HepG2 (cell line): Measurements from ENCODE around the gene BABAM1. TPM values are rescaled to one million over a fixed set of nuclear protein-coding genes. Genes with fewer than 3 reads are reported as not detected.

Experiments
- ATRX ChIP-seq: sonication (generic); formaldehyde crosslinking; IDR thresholded peaks from 2 replicates; pipeline ENCODE4 v1.4.0; 2020; ENCODE audit warnings: missing genetic modification reagents, borderline replicate concordance
- BRCA1 ChIP-seq: sonication (generic); formaldehyde crosslinking; IDR thresholded peaks from 2 replicates; pipeline ENCODE4 v1.4.0; 2020; ENCODE audit warnings: missing genetic modification reagents
- CAMTA2 ChIP-seq: sonication (generic); formaldehyde crosslinking; IDR thresholded peaks from 2 replicates; pipeline ENCODE4 v1.4.0; 2020; ENCODE audit warnings: mild to moderate bottlenecking, missing genetic modification reagents, borderline replicate concordance
- CEBPG ChIP-seq: IDR thresholded peaks from 2 replicates; pipeline ENCODE4 v1.6.1; 2016
- FIP1L1 ChIP-seq: fragments of 200-400 bp; formaldehyde crosslinking; IDR thresholded peaks from 2 replicates; pipeline ENCODE4 v1.6.1; 2018; ENCODE audit warnings: low read depth, mild to moderate bottlenecking, low read length, moderate library complexity, borderline replicate concordance; ENCODE audit not compliant: insufficient read depth
- HNRNPUL1 ChIP-seq: fragments of 200-400 bp; formaldehyde crosslinking; IDR thresholded peaks from 2 replicates; pipeline ENCODE4 v1.6.1; 2017; ENCODE audit warnings: low read depth, mild to moderate bottlenecking, low read length, moderate library complexity
- MIER3 ChIP-seq: IDR thresholded peaks from 2 replicates; pipeline ENCODE4 v1.6.1; 2016; ENCODE audit warnings: missing compliant biosample characterization, borderline replicate concordance
- SNAPC4 ChIP-seq: sonication (generic); formaldehyde crosslinking; IDR thresholded peaks from 2 replicates; pipeline ENCODE4 v1.4.0; 2020; ENCODE audit warnings: mild to moderate bottlenecking, missing genetic modification reagents
- SSRP1 ChIP-seq: IDR thresholded peaks from 2 replicates; pipeline ENCODE4 v1.6.1; 2016; ENCODE audit warnings: control low read depth
- SUZ12 ChIP-seq: fragments of 150-350 bp; IDR thresholded peaks from 2 replicates; pipeline ENCODE4 v1.6.1; 2014; ENCODE audit warnings: low read depth, low read length
- ZBTB46 ChIP-seq: sonication (generic); formaldehyde crosslinking; IDR thresholded peaks from 2 replicates; pipeline ENCODE4 v1.4.0; 2020; ENCODE audit warnings: mild to moderate bottlenecking, missing genetic modification reagents, borderline replicate concordance
- ZBTB8A ChIP-seq: sonication (generic); formaldehyde crosslinking; IDR thresholded peaks from 2 replicates; pipeline ENCODE4 v1.4.0; 2020; ENCODE audit warnings: mild to moderate bottlenecking, low read depth, missing genetic modification reagents, borderline replicate concordance
- ZEB1 ChIP-seq: IDR thresholded peaks from 2 replicates; pipeline ENCODE4 v1.6.1; 2012; ENCODE audit warnings: mild to moderate bottlenecking, low read depth, inconsistent platforms; ENCODE audit not compliant: insufficient replicate concordance
- ZNF143 ChIP-seq: sonication (generic); formaldehyde crosslinking; IDR thresholded peaks from 2 replicates; pipeline ENCODE4 v1.4.0; 2020; ENCODE audit warnings: missing genetic modification reagents
- ZNF160 ChIP-seq: sonication (generic); formaldehyde crosslinking; IDR thresholded peaks from 2 replicates; pipeline ENCODE4 v1.8.0; 2022; ENCODE audit warnings: mild to moderate bottlenecking, inconsistent platforms, missing genetic modification reagents
- ZNF773 ChIP-seq: sonication (generic); formaldehyde crosslinking; IDR thresholded peaks from 2 replicates; pipeline ENCODE4 v1.4.0; 2020; ENCODE audit warnings: missing genetic modification reagents, borderline replicate concordance
- ZNF800 ChIP-seq: sonication (generic); formaldehyde crosslinking; IDR thresholded peaks from 2 replicates; pipeline ENCODE4 v1.4.0; 2020; ENCODE audit warnings: missing genetic modification reagents
- polyA plus RNA-seq, 8 experiments: library from polyadenylated mRNA; depleted of rRNA in 3 of 8; stranded (reverse) in 7 of 8; unstranded in 1 of 8; fragments of >200 nt; fragmentation: Illumina TruSeq in 4 of 8; extraction: Trizol in 4 of 8; gene quantifications; 2 replicates each; pipeline versions ENCODE4 v1.2.1 to v1.2.3, GENCODE V29; 2011 to 2016; ENCODE audit warnings: low read depth in 4 of 8, missing spikeins in 1 of 8, mixed read lengths in 1 of 8; ENCODE audit not compliant: insufficient read depth in 1 of 8
- total RNA-seq, 5 experiments: library from RNA; depleted of rRNA; stranded (reverse); fragments of >200 nt; fragmentation: Illumina TruSeq; extraction: Trizol; gene quantifications; 2 replicates each; pipeline ENCODE4 v1.2.3, GENCODE V29; 2016; ENCODE audit warnings: low read depth in 1 of 5
- TF ChIP-seq, protein P1 (sequence below): sonication (generic); formaldehyde crosslinking; IDR thresholded peaks from 2 replicates; pipeline ENCODE4 v1.9.0; 2022; ENCODE audit warnings: missing genetic modification reagents, mild to moderate bottlenecking, borderline replicate concordance

The BABAM1 gene
- total and polyA plus RNA-seq, 2 of the 13 experiments (the other 11 are each of a cell fraction or from before 2014, with no cell fraction given), result 70.0 to 82.0 TPM

GRCh38 chr19:17243830-17244617 lies 23.2 kb upstream of the BABAM1 start (continued):
- TF ChIP-seq ZNF800 (CRISPR knock-in tag) (no peak), SSRP1 (CRISPR knock-in tag) (no peak), ZNF160 (CRISPR knock-in tag) (peak; percentile 49; the same call in 1 of the 2 replicates), HNRNPUL1 (no peak), SNAPC4 (CRISPR knock-in tag) (0 out of 2 replicates have a peak, but pooled peaks have one; percentile 41), ZNF773 (CRISPR knock-in tag) (no peak), CEBPG (CRISPR knock-in tag) (no peak), CAMTA2 (CRISPR knock-in tag) (no peak), FIP1L1 (no peak), ATRX (CRISPR knock-in tag) (no peak), BRCA1 (no peak), SUZ12 (no peak), ZEB1 (peak; percentile 65), ZNF143 (CRISPR knock-in tag) (peak; percentile 45; the same call in 1 of the 2 replicates), ZBTB46 (CRISPR knock-in tag) (no peak; the same call in 1 of the 2 replicates), MIER3 (peak; percentile 68; the same call in 1 of the 2 replicates), ZBTB8A (no peak)
- TF ChIP-seq, protein P1, sequence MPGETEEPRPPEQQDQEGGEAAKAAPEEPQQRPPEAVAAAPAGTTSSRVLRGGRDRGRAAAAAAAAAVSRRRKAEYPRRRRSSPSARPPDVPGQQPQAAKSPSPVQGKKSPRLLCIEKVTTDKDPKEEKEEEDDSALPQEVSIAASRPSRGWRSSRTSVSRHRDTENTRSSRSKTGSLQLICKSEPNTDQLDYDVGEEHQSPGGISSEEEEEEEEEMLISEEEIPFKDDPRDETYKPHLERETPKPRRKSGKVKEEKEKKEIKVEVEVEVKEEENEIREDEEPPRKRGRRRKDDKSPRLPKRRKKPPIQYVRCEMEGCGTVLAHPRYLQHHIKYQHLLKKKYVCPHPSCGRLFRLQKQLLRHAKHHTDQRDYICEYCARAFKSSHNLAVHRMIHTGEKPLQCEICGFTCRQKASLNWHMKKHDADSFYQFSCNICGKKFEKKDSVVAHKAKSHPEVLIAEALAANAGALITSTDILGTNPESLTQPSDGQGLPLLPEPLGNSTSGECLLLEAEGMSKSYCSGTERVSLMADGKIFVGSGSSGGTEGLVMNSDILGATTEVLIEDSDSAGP (CRISPR knock-in tag), result 0 out of 2 replicates have a peak, but pooled peaks have one; percentile 15
